Stimulated activated CD4-positive, alpha-beta T cell treated with anti-CD3 and anti-CD28 coated beads, Interleukin-12 subunit alpha, Interleukin-12 subunit beta, amount 100 ng/mL, for 24 hours (primary cell): ENCODE results near the gene EWSR1.

Experiments
- DNase-seq, 2 experiments: peaks; one replicate each; pipeline ENCODE4 v3.0.0-alpha.2; 2020; ENCODE audit warnings: low read depth in 2 of 2

EWSR1 gene

DNA sequence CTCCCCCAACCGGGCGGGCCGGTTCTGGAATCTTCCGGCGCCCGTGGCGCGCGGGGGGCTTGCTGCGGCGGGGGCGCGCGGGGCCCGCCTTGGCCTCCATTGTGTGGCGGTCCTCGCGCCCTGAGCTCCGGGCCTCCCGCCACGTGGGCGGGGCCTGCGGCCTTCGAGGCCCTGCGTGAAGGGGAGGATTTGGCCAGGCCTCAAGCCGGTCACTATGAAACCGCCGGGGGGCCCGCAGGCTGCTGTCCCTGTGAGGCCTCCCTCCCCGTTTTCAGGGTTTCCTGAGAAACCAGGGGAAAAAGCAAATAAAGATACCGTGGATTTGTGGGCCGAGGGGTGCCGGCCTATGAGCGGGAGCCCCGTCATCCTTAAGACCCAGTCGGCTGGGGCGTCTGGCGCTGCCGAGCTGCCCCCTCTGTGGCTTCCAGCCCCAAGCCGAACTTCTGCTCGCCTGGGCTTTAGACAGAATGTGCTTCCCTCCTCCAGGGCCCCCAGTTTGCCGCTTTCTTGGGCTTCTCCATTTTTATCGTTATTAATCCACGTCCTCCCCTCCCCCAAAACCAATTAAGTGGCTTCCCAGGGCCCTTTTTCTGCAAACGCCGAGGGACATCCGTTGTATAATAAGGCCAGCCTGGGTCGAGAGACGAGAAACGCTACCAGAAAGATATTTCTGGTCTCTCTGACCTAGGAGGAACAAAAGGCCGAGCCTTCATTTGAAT is 602 bp downstream of the EWSR1 start:
- peak in 1 of 2 experiments; percentile 22 for DNase-seq

DNA sequence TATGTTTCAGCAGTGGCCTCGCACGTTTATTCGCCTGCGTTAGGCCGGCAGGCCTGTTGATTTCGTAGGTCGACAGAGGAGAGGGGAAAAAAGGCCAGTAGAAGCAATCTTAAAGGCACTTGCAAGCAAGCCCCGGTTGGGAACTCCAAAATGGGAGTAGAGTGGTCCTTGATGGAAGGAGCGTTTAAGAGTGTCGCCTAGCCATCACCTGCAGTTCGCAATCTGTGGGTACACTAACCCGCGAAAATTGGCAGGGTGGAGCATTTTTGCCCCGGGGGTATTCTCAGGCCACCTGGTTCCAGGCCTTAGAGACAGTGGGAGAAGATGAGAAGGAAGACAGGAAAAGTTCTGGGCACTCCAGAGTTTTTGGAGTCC is 1.1 kb downstream of the EWSR1 start:
- no peak for DNase-seq

- DNase-seq: no peak
These were observed 1.8 kb downstream of the EWSR1 start for GRCh38 chr22:29269731-29270474.

- DNase-seq: no peak
These were observed 2.6 kb downstream of the EWSR1 start for GRCh38 chr22:29270475-29271271.

DNA sequence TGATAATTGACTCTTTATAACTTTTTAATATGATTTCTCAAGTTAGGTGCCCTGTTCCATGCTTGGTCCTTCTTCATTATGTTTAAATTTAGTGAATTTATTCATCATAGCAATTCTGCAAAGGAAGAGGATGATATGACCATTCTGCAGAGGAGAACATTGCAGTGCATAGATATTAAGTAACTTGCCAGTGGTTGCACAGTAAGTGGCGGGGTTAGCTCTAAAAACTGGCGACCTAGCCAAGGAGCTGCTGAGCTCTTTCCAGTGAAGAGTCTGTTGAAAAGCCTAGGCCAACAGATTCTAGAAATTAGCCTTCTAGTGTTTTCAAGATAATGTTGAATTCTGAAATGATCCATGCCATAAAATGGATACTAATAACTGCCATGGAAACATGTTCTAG is 4.6 kb downstream of the EWSR1 start:
- DNase-seq: no peak

DNA sequence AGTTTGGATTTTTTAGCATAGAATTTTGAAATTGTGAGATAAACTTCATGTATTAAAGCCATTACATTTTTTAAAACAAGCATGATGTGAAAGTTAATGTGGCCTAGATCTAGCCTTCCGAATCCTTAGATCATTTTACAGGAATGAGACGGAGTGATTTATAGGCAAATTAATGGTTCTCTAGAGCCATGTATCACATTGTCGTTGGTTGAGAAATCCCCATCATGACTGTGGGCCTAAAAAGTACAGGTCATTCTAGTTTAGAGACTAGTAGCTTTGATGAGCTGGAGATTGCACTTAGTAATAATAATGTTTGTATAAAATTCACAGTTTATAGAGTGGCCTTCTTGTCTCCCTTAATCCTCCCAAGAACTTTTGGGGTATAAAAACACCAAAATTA is 7.1 kb downstream of the EWSR1 start:
- no peak for DNase-seq

DNA sequence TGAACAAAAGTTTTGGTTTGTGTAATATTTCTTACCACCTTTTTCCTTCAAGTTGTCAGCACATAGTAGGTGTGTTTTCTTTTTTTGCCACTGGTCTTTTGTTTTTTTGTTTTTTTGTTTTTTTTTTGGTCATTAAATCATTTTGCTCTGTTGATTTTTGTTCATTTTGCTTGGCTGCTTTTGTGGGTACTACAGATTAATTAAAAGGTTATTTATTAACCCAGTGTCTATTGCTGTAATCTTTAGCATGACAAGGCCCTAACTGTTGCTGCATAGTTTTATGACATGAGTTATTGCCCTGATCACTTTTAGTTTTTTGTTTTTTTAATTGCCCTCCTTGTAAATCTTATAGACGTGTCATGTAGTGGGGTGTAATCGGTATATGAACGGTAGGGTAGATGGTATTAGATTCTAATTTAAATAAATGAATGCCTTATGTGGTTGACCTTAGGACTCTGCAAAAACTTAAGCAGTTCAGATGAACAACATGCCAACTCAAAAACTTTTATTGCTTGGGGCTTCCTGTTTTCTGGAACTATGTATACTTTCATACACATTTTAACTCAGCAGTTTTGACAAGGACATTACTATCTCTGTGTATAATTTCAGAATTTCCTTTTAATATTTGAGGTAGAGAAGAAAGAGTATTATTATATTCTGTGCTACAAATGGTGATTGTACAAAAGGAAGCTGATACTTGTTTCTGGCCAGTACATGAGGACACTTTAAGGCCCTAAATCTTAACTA is 7.9 kb downstream of the EWSR1 start:
- no peak for DNase-seq

DNA sequence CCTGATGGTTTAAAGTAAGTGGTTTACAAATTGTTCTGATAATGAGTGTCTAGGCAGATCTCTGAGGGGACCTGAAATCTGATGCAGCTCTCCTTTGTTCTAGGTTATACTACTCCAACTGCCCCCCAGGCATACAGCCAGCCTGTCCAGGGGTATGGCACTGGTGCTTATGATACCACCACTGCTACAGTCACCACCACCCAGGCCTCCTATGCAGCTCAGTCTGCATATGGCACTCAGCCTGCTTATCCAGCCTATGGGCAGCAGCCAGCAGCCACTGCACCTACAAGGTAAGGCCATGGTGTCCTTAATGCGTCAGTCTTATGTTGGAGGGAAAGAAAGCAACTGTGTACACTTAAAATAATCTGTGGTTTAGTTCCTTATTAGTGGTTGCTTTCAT is 9.9 kb downstream of the EWSR1 start:
- no peak for DNase-seq

- no peak for DNase-seq
These were observed 16.1 kb downstream of the EWSR1 start for GRCh38 chr22:29284196-29284595.

DNA sequence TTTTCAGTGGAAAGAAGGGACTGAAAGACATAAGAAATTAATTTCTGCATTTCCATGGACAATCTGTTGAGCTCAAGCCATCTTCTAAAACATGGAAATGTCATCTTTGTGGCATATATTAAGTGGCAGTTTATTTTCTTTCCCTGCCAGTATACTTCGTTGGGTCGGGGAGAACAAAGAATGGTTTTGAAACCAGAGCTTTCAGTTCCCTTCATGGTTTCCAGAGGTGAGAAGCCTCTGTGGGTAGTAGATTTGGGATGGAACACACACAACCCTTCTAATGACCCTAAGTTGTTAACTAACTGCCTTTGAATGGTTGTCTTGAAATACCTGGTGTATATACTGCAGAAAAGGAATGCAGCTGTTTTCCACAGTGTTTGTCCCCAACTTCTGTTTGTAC is 20.8 kb downstream of the EWSR1 start:
- DNase-seq: no peak

DNA sequence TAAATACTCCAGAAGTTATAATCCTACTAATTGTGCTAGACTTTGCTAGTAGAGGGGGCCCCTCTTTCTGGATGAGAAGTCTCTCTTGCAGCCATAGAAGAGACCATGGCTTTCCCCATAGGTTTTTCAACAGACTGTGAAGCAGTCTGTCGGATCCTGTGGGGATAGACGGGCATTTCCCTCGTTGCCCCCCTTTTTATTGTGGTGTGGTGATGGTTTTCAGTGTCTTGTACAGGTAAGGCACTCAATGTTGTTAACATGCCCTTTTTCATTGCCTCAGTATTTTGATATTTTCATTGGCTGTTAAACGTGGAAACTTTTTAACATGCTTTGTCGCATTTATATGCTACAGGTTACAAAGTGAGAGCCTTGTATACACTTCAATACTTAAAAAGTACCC is 22.0 kb downstream of the EWSR1 start:
- DNase-seq: no peak

DNA sequence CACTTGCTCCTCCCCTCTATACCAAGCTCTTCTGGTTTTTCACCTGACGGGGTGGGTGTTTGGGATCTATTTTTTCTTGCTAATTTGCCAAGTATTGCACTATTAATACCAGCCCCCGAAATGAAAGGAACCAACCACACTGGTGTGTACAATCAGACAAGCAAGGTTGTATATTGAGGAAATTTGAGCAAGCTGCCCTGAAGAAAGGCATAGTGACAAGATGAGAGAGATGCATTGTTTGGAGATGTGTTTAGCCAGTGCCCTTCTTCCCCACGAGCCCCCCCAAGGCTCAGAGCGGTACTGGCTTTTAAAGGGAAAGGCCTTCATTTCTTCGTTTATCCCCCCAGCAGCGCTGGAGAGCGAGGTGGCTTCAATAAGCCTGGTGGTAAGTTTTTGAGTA is 23.1 kb downstream of the EWSR1 start:
- no peak for DNase-seq

GRCh38 chr22:29292379-29292778 is 24.3 kb downstream of the EWSR1 start:
- no peak for DNase-seq

- no peak for DNase-seq
These were observed 30.6 kb downstream of the EWSR1 start for GRCh38 chr22:29298641-29299040.

DNA sequence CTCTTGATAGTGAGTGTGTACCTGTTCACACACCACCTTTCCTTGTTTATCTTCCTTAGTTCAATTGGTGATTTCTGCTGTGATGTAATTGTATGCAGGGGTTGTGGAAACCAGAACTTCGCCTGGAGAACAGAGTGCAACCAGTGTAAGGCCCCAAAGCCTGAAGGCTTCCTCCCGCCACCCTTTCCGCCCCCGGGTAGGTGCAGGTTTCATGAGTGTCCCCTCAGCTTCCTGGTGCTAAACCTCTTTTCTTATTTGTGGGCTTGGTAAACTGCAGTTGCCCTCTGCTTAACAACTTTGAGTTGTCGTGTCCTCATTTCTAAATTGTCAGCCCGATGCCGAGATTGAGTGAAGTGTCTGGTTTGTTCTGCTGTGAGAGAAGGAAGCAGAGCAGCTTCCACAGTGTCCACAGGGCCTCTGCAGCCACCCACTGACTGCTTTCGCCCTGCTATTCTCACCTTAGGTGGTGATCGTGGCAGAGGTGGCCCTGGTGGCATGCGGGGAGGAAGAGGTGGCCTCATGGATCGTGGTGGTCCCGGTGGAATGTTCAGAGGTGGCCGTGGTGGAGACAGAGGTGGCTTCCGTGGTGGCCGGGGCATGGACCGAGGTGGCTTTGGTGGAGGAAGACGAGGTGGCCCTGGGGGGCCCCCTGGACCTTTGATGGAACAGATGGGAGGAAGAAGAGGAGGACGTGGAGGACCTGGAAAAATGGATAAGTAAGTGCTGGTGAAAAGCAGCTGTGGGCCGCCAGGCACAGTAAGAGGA is 31.2 kb downstream of the EWSR1 start:
- no peak for DNase-seq

DNA sequence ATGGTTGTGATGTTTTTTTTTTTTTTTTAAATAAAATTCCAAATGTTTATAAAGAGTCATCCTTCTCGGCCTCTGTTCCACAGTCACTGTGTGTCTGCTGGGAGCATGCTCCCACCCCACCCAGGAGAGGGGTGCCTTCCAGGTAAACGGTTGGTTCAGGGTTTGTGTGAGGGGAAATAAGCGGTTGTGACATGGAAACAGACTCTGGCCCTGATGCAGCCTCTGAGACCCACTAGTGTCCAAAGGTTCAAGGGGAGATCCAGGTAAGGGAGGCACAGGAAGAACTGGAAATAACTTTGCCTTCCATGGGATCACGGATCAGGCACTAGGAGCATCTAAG is 32.4 kb downstream of the EWSR1 start:
- no peak for DNase-seq

DNA sequence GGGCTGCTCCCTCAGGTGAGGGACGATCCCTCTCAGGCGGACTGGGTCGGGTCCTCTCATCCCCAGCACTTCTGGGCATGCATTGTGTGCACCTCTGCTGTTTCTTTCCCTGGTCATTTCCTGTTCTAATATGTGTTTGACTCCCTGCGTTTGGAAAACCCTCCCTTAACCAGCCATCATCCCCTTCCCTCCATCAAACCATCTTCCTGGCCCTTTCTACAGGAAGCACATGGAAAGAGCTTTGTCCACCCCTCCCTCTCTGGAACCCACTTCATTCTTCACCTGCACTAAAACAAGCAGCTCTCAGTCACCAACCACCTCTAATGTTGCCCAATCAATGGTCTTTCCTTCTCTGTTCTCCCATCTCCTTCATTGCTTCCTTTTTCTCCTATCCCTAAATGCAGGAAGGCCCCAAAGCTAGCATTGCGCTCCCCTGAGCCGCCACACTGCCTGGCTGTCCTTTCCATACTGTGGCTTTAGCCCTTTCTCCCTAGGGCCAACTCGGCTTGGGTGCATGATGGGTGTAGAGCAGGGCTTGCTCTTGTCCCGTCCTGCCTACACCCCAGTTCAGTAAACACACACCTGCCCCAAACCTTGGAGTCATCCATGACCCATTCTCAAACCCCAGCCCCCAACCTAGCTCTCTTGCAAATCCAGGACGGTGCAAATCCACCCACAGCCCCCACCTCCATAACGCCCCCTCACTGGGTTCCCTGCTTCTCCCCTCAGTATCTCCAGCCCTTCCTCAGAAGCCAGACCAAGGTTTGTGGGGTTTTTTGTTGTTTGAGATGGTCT is 32.9 kb downstream of the EWSR1 start:
- DNase-seq: no peak

- no peak for DNase-seq
These were observed 33.8 kb downstream of the EWSR1 start for GRCh38 chr22:29301716-29302401.

GRCh38 chr22:29302402-29302680 is 34.3 kb downstream of the EWSR1 start:
- no peak for DNase-seq
